ENCODE data around the gene SH3BGRL2.
A peak's percentile ranks its signal among the peaks of the same experiment; 100 is the strongest.

SH3BGRL2 gene

DNA sequence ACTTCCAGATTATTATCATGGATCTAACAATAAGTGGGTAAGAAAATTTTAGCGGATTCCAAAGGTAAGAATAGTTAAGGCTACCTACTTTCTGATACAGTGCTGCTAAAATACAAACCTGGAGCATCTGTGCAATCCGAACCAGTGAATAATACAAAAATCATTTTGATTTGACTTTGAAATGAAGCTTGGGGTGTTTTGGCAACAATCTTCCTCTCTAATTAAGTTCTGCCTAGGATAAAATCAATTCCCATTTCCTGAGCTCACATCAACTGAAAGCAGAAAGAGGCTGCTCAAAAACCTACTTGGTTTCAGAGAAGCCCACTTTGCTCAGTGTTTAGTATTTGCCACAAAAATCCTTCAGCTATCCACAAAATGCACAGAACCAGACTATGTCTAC, 18.7 kb upstream of the SH3BGRL2 start:
- Histone ChIP-seq H4K5ac (ENCODE audit: low read length) (no peak overlapping the region), H3K18ac (ENCODE audit: low read length) (no peak overlapping the region), H2BK5ac (ENCODE audit: low read length) (no peak overlapping the region), H3K27ac (ENCODE audit: low read depth, low read length) (no peak overlapping the region), H3K36me3 (ENCODE audit: control insufficient read depth, insufficient read depth, low read length) (no peaks in the 10 kb centered on the region), H2AK5ac (ENCODE audit: low read length) (no peak overlapping the region), H3K27me3 (ENCODE audit: insufficient read depth, low read length, poor library complexity) (no peaks in the 10 kb centered on the region), H3K4me3 (ENCODE audit: low read length) (no peak overlapping the region), H3K4ac (ENCODE audit: low read depth, low read length) (no peak overlapping the region), H3K79me1 (ENCODE audit: low read length) (no peaks in the 10 kb centered on the region), H4K8ac (ENCODE audit: low read depth, low read length) (no peak overlapping the region), H3K56ac (ENCODE audit: low read length) (no peak overlapping the region), H3K4me2 (ENCODE audit: low read length) (no peak overlapping the region), H3K23ac (ENCODE audit: low read length) (no peak overlapping the region), H3K4me1 (ENCODE audit: control insufficient read depth, low read depth, low read length) (no peaks in the 10 kb centered on the region), H2BK15ac (replicated peaks; ENCODE audit: low read depth) (no peak overlapping the region), H3K79me2 (ENCODE audit: control insufficient read depth, insufficient read depth, low read length) (no peaks in the 10 kb centered on the region), H2BK120ac (ENCODE audit: low read depth, low read length) (no peak overlapping the region), H3K9ac (ENCODE audit: low read length) (no peak overlapping the region)
- no CpG with 5 or more reads among the region's 2 CpGs for WGBS (ENCODE audit: extremely low coverage, insufficient coverage, low lambda C conversion rate)
- no peak for DNase-seq

GRCh38 chr6:79612918-79613317, 18.2 kb upstream of the SH3BGRL2 start:
- H2BK15ac ChIP-seq (replicated peaks; ENCODE audit: low read depth) = no peak overlapping the region
- H3K79me2 ChIP-seq (ENCODE audit: control insufficient read depth, insufficient read depth, low read length) = no peaks in the 10 kb centered on the region
- WGBS (ENCODE audit: extremely low coverage, insufficient coverage, low lambda C conversion rate) = no CpG with 5 or more reads among the region's 2 CpGs
- no peak overlapping the region for H3K4me2 ChIP-seq (ENCODE audit: low read length)
- no peak overlapping the region for H3K4me3 ChIP-seq (ENCODE audit: low read length)
- H2BK120ac ChIP-seq (ENCODE audit: low read depth, low read length) = no peak overlapping the region
- H3K36me3 ChIP-seq (ENCODE audit: control insufficient read depth, insufficient read depth, low read length) = no peaks in the 10 kb centered on the region
- H3K27ac ChIP-seq (ENCODE audit: low read depth, low read length) = no peak overlapping the region
- no peak overlapping the region for H2AK5ac ChIP-seq (ENCODE audit: low read length)
- H3K27me3 ChIP-seq (ENCODE audit: insufficient read depth, low read length, poor library complexity) = no peaks in the 10 kb centered on the region
- DNase-seq = no peak
- H3K4ac ChIP-seq (ENCODE audit: low read depth, low read length) = no peak overlapping the region
- no peak overlapping the region for H3K23ac ChIP-seq (ENCODE audit: low read length)
- no peak overlapping the region for H2BK5ac ChIP-seq (ENCODE audit: low read length)
- no peaks in the 10 kb centered on the region for H3K4me1 ChIP-seq (ENCODE audit: control insufficient read depth, low read depth, low read length)
- H3K9ac ChIP-seq (ENCODE audit: low read length) = no peak overlapping the region
- H3K18ac ChIP-seq (ENCODE audit: low read length) = no peak overlapping the region
- H4K8ac ChIP-seq (ENCODE audit: low read depth, low read length) = no peak overlapping the region
- no peak overlapping the region for H4K5ac ChIP-seq (ENCODE audit: low read length)
- no peak overlapping the region for H3K56ac ChIP-seq (ENCODE audit: low read length)
- H3K79me1 ChIP-seq (ENCODE audit: low read length) = no peaks in the 10 kb centered on the region

GRCh38 chr6:79613912-79614311, 17.2 kb upstream of the SH3BGRL2 start:
- Histone ChIP-seq H3K36me3 (ENCODE audit: control insufficient read depth, insufficient read depth, low read length) (no peaks in the 10 kb centered on the region), H3K27ac (ENCODE audit: low read depth, low read length) (no peak overlapping the region), H3K4me3 (ENCODE audit: low read length) (no peak overlapping the region), H4K8ac (ENCODE audit: low read depth, low read length) (no peak overlapping the region), H3K56ac (ENCODE audit: low read length) (peak overlapping the region; percentile 11), H3K9ac (ENCODE audit: low read length) (no peak overlapping the region), H3K4me1 (ENCODE audit: control insufficient read depth, low read depth, low read length) (no peaks in the 10 kb centered on the region), H3K4me2 (ENCODE audit: low read length) (no peak overlapping the region), H3K79me2 (ENCODE audit: control insufficient read depth, insufficient read depth, low read length) (no peaks in the 10 kb centered on the region), H4K5ac (ENCODE audit: low read length) (no peak overlapping the region), H3K79me1 (ENCODE audit: low read length) (no peaks in the 10 kb centered on the region), H3K27me3 (ENCODE audit: insufficient read depth, low read length, poor library complexity) (no peaks in the 10 kb centered on the region), H2BK120ac (ENCODE audit: low read depth, low read length) (no peak overlapping the region), H2AK5ac (ENCODE audit: low read length) (no peak overlapping the region), H2BK5ac (ENCODE audit: low read length) (no peak overlapping the region), H2BK15ac (replicated peaks; ENCODE audit: low read depth) (no peak overlapping the region), H3K18ac (ENCODE audit: low read length) (no peak overlapping the region), H3K4ac (ENCODE audit: low read depth, low read length) (no peak overlapping the region), H3K23ac (ENCODE audit: low read length) (no peak overlapping the region)
- no peak for DNase-seq
- no CpG with 5 or more reads among the region's 6 CpGs for WGBS (ENCODE audit: extremely low coverage, insufficient coverage, low lambda C conversion rate)

GRCh38 chr6:79614326-79615305, 16.5 kb upstream of the SH3BGRL2 start:
- no peaks in the 10 kb centered on the region for H3K79me1 ChIP-seq (ENCODE audit: low read length)
- H3K18ac ChIP-seq (ENCODE audit: low read length) = no peak overlapping the region
- H2BK5ac ChIP-seq (ENCODE audit: low read length) = no peak overlapping the region
- peak overlapping the region; percentile 39 for H3K56ac ChIP-seq (ENCODE audit: low read length)
- H2BK120ac ChIP-seq (ENCODE audit: low read depth, low read length) = no peak overlapping the region
- no peak overlapping the region for H4K5ac ChIP-seq (ENCODE audit: low read length)
- no peak overlapping the region for H4K8ac ChIP-seq (ENCODE audit: low read depth, low read length)
- no peak overlapping the region for H3K4me3 ChIP-seq (ENCODE audit: low read length)
- no CpG with 5 or more reads among the region's 7 CpGs for WGBS (ENCODE audit: extremely low coverage, insufficient coverage, low lambda C conversion rate)
- H3K79me2 ChIP-seq (ENCODE audit: control insufficient read depth, insufficient read depth, low read length) = no peaks in the 10 kb centered on the region
- H3K4me1 ChIP-seq (ENCODE audit: control insufficient read depth, low read depth, low read length) = no peaks in the 10 kb centered on the region
- no peak overlapping the region for H3K23ac ChIP-seq (ENCODE audit: low read length)
- H3K36me3 ChIP-seq (ENCODE audit: control insufficient read depth, insufficient read depth, low read length) = no peaks in the 10 kb centered on the region
- H3K9ac ChIP-seq (ENCODE audit: low read length) = peak overlapping the region; percentile 10
- no peaks in the 10 kb centered on the region for H3K27me3 ChIP-seq (ENCODE audit: insufficient read depth, low read length, poor library complexity)
- H2BK15ac ChIP-seq (replicated peaks; ENCODE audit: low read depth) = no peak overlapping the region
- H3K27ac ChIP-seq (ENCODE audit: low read depth, low read length) = no peak overlapping the region
- peak; percentile 91 for DNase-seq
- H2AK5ac ChIP-seq (ENCODE audit: low read length) = no peak overlapping the region
- no peak overlapping the region for H3K4ac ChIP-seq (ENCODE audit: low read depth, low read length)
- H3K4me2 ChIP-seq (ENCODE audit: low read length) = no peak overlapping the region

DNA sequence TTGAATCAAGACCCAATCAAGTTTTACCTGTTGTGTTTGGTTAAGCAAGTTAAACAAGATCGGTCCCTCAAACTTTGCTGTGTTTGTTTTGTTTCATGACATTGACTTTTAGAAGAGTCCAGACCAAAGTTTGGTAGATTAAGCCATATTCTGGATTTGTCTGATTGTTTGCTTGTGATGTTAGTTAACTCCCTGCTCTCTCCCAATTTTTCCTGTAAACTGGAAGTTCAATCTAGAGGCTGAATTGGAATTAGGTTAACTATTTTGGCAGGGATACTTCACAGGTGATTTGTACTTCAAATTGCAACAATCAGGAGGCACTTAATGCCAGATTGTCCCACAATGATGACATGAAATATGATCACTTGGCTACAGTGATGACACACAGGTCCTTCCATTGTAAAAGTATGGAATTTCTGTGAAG, 13.6 kb upstream of the SH3BGRL2 start:
- no CpG with 5 or more reads among the region's 1 CpG for WGBS (ENCODE audit: extremely low coverage, insufficient coverage, low lambda C conversion rate)

More for the DNA sequence above, 13.6 kb upstream of the SH3BGRL2 start:
- Histone ChIP-seq H3K9ac (ENCODE audit: low read length) (no peak overlapping the region), H3K4ac (ENCODE audit: low read depth, low read length) (no peak overlapping the region), H2BK120ac (ENCODE audit: low read depth, low read length) (no peak overlapping the region), H3K27ac (ENCODE audit: low read depth, low read length) (no peak overlapping the region), H3K27me3 (ENCODE audit: insufficient read depth, low read length, poor library complexity) (no peaks in the 10 kb centered on the region), H3K36me3 (ENCODE audit: control insufficient read depth, insufficient read depth, low read length) (no peaks in the 10 kb centered on the region), H2BK5ac (ENCODE audit: low read length) (no peak overlapping the region), H4K8ac (ENCODE audit: low read depth, low read length) (no peak overlapping the region), H3K4me2 (ENCODE audit: low read length) (no peak overlapping the region), H3K23ac (ENCODE audit: low read length) (no peak overlapping the region), H3K4me1 (ENCODE audit: control insufficient read depth, low read depth, low read length) (no peaks in the 10 kb centered on the region), H3K79me1 (ENCODE audit: low read length) (no peaks in the 10 kb centered on the region), H2BK15ac (replicated peaks; ENCODE audit: low read depth) (no peak overlapping the region), H3K4me3 (ENCODE audit: low read length) (no peak overlapping the region), H3K79me2 (ENCODE audit: control insufficient read depth, insufficient read depth, low read length) (no peaks in the 10 kb centered on the region), H3K56ac (ENCODE audit: low read length) (no peak overlapping the region), H2AK5ac (ENCODE audit: low read length) (no peak overlapping the region), H4K5ac (ENCODE audit: low read length) (no peak overlapping the region), H3K18ac (ENCODE audit: low read length) (no peak overlapping the region)
- peak; percentile 19 for DNase-seq

Data from mesendoderm (in vitro differentiated cells).